AG09319 (cell line): Measurements from ENCODE around the gene LEFTY2.

ENCODE experiments used
- DNase-seq: peaks from one replicate; pipeline ENCODE4 v3.0.0-alpha.2; 2010; ENCODE audit warnings: low read depth; ENCODE audit errors: extremely low read depth
- CTCF ChIP-seq: IDR thresholded peaks from 2 replicates; pipeline ENCODE4 v1.5.1; 2011; ENCODE audit warnings: low read depth, mild to moderate bottlenecking, inconsistent platforms, low read length, moderate library complexity

LEFTY2 gene

GRCh38 chr1:225961659-225962439 lies 20.8 kb upstream of the LEFTY2 start:
- TF ChIP-seq CTCF = no peak
- DNase-seq = no peak

GRCh38 chr1:225958041-225958440 lies 17.0 kb upstream of the LEFTY2 start:
- no peak for DNase-seq
- TF ChIP-seq CTCF = no peak

- DNase-seq = no peak
- TF ChIP-seq CTCF = no peak
Observed at GRCh38 chr1:225954753-225955152, 13.7 kb upstream of the LEFTY2 start.

GRCh38 chr1:225953315-225953714 lies 12.3 kb upstream of the LEFTY2 start:
- TF ChIP-seq CTCF = no peak
- no peak for DNase-seq

GRCh38 chr1:225950905-225951497 lies 10.0 kb upstream of the LEFTY2 start:
- no peak for DNase-seq
- no peak for TF ChIP-seq CTCF

- DNase-seq = no peak
- TF ChIP-seq CTCF = no peak
Observed at GRCh38 chr1:225949041-225949440, 8.0 kb upstream of the LEFTY2 start.

GRCh38 chr1:225946803-225947202 lies 5.8 kb upstream of the LEFTY2 start:
- TF ChIP-seq CTCF = no peak
- no peak for DNase-seq
